ENCODE measurements around the gene SHOC2.

Gene SHOC2

DNA sequence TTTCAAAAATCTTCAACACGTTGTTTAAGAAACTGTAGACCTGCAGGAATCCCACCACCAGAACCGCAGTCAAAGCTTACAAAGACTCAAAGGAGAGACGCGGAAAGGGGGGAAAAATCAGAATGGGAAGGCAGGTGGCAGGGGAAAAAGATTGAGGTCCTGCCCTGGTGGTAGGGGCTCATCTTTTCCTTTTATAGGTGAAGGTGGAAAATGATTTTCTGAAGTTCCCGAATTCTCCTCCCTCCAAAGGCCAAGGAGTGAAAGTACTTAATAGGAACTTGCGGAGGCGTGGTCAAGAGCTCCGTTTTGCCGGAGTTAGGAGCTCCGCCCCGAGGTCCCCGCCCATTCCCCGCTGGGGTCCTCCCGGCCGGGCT lies 1.1 kb upstream of the SHOC2 start:
- Mint-ChIP-seq H3K4me3 (peak overlapping the region; percentile 89 to 98 (median 98)), H3K9me3 (no peaks in the 10 kb centered on the region), H3K27ac (peak overlapping the region; percentile 99 to 100 (median 100)), H3K4me1 (peaks cover 16% of the 10 kb centered on the region), H3K36me3 (ENCODE audit: low read depth) (no peaks in the 10 kb centered on the region), H3K27me3 (ENCODE audit: low read depth) (no peaks in the 10 kb centered on the region)
- TF ChIP-seq, protein P1, sequence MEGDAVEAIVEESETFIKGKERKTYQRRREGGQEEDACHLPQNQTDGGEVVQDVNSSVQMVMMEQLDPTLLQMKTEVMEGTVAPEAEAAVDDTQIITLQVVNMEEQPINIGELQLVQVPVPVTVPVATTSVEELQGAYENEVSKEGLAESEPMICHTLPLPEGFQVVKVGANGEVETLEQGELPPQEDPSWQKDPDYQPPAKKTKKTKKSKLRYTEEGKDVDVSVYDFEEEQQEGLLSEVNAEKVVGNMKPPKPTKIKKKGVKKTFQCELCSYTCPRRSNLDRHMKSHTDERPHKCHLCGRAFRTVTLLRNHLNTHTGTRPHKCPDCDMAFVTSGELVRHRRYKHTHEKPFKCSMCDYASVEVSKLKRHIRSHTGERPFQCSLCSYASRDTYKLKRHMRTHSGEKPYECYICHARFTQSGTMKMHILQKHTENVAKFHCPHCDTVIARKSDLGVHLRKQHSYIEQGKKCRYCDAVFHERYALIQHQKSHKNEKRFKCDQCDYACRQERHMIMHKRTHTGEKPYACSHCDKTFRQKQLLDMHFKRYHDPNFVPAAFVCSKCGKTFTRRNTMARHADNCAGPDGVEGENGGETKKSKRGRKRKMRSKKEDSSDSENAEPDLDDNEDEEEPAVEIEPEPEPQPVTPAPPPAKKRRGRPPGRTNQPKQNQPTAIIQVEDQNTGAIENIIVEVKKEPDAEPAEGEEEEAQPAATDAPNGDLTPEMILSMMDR (IDR thresholded peaks at IDR 0.05; ENCODE audit: unreplicated experiment in 3 of 3): peak in 2 of 3 experiments; percentile 9 to 14

DNA sequence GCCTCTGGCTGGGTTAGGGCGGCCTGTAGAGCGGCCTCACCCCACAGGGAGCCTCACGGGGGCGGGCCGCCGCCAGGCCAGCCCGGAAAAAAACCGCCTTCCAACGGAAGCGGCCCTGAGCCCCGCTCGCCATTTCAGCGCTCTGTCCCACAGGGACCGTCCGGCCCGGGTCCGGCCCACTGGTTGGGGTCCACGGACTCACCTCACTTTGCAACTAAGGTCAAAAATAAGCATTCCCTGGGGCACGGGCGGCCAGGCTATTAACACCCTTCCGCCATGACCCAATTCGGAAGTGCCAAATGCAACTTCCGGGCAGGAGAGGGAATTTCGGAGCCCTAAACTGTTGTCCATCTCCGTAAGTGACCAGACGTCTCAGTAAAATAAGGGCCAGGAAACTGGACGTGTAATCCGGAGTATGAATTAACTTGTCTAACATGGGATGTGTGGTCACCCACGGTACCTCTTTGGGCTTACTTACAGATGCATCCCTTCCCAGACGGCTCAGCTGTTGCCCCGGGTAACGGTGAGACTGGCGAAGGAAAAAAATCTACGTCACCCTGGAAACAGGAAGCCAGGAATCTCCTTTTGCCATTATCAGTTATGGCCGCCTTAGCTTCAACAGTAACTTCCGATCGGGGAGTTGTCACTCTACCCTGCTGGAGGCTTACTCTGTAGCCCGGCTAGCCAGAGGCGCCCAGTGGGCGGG lies 608 bp upstream of the SHOC2 start, which contains the start of gene BBIP1:
BBIP1 (minus strand) TSS at position 538 of the 706 bp plus-strand sequence. CDS start 1,023 bp downstream, outside the sequence.
- H3K27ac Mint-ChIP-seq: peak within 1 kb of the TSS; percentile 99 to 100 (median 100)
- H3K27me3 Mint-ChIP-seq (ENCODE audit: low read depth): no peaks in the 10 kb centered on the region
- peaks cover 19% of the 10 kb centered on the region for H3K4me1 Mint-ChIP-seq
- no peaks in the 10 kb centered on the region for H3K36me3 Mint-ChIP-seq (ENCODE audit: low read depth)
- peak within 1 kb of the TSS; percentile 89 to 98 (median 98) for H3K4me3 Mint-ChIP-seq
- no peaks in the 10 kb centered on the region for H3K9me3 Mint-ChIP-seq
- TF ChIP-seq, protein P1 (IDR thresholded peaks at IDR 0.05; ENCODE audit: unreplicated experiment in 3 of 3): no peak

DNA sequence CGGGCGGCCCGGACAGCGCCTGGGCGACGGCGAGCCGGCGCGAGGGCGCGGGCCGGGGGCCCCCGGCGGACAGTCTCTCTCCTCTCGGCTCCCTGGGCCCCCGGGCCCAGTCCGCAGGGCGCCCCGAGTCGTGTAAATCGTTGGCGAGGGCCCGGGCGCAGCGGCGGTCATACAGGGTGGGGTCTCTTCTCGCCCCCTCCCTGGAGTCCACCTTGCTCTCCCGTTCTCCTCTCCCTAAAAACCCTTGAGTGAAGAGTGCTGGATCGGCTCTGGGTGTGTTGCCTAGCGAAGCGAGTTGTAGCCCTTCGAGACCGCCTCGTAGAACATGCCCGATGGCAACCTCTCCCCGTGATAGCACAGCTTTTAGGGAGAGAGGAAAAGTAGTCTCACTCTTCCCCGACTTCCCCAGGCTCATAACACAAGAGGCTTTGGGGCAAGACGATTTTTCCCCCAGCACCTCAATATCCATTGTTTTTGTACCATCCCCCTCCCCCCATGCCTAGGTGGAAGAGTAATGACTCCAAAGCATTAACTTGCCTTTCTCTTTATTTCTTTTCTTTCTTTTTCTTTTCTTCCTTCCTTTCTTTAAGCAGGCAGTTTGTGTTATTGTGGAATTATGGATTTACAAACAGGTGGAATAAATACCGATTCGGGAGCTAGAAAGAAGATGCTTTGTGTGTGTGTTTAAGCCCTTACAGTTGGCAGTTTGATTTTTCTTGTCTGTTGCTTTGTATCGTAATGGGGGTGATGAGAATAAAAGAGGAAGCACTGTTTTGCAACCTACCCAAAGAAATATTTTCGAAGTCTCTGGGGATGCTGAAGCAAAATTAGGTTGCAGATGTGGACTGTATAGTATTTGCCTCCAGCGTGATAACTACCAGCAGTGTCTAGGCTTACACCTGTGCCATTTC lies 822 bp downstream of the SHOC2 start:
- TF ChIP-seq, protein P1 (IDR thresholded peaks at IDR 0.05; ENCODE audit: unreplicated experiment in 3 of 3): no peak
- Mint-ChIP-seq H3K9me3 (no peaks in the 10 kb centered on the region), H3K36me3 (ENCODE audit: low read depth) (no peaks in the 10 kb centered on the region), H3K4me3 (peak overlapping the region; percentile 89 to 95 (median 93)), H3K27ac (peak overlapping the region; percentile 84 to 99 (median 91)), H3K4me1 (peaks cover 25% of the 10 kb centered on the region), H3K27me3 (ENCODE audit: low read depth) (no peaks in the 10 kb centered on the region)

DNA sequence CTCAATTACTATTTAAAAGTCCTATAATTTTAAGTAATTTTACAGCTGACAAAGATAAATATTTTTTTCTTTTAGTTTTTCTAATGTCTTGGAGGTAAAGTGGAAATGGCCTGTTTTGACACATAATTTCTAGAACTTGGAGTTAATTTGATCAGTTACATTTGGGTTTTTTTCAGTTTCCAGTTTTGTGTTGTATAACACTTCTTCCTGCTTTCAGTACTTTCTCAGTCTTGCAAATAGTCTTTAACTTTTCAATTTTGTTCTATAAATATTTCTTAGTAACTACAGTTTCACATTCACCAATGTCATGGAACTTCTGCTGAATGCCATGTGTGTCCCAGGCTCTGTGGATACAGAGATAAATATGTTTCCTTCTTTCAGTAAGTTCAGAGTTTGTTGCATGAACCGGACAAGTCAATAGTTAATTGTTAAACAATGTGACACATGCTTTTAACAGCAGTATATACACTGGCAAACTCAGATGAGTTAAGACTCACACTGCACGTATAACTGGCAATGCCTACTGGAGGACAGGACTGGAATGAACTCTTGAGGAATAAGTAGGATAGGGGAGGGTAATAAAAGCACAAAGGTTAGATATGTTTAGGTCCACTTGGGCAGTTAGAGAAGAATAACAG lies 4.6 kb downstream of the SHOC2 start:
- Mint-ChIP-seq H3K4me3 (peak overlapping the region in 1 of 3 experiments; percentile 4), H3K9me3 (no peaks in the 10 kb centered on the region), H3K36me3 (ENCODE audit: low read depth) (no peaks in the 10 kb centered on the region), H3K4me1 (peaks cover 15% of the 10 kb centered on the region), H3K27me3 (ENCODE audit: low read depth) (no peaks in the 10 kb centered on the region), H3K27ac (peak overlapping the region in 1 of 3 experiments; percentile 34)
- TF ChIP-seq, protein P1 (IDR thresholded peaks at IDR 0.05; ENCODE audit: unreplicated experiment in 3 of 3): no peak

DNA sequence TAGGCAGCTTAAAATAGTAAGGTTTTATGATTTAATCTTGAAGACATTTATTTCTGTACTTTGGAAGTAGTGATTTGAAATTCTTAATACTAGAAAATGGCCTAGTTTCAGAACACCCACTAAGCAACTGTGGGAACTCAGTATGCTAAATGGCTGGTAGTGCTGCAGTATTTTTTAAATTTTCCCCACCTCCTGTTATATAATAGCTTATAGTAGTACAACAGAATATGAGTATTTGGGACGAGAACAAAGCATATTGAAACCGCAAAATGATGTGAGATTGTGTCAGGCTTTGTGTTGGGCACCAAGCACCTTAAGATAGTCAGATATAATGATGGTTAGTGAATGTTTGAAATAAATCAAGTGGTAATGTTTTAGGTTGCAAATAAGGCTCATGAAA lies 8.1 kb downstream of the SHOC2 start:
- Mint-ChIP-seq H3K36me3 (ENCODE audit: low read depth) (no peaks in the 10 kb centered on the region), H3K9me3 (no peaks in the 10 kb centered on the region), H3K4me3 (no peak overlapping the region), H3K4me1 (peaks cover 15% of the 10 kb centered on the region), H3K27me3 (ENCODE audit: low read depth) (no peaks in the 10 kb centered on the region), H3K27ac (no peak overlapping the region)
- TF ChIP-seq, protein P1 (IDR thresholded peaks at IDR 0.05; ENCODE audit: unreplicated experiment in 3 of 3): no peak

All from nephron (organoid).